LHCN-M2 (cell line): ENCODE results near the gene PSD4. TPM values are rescaled to one million over a fixed set of nuclear protein-coding genes. Genes with fewer than 3 reads are reported as not detected.

Experiments used
- DNase-seq: peaks from one replicate; pipeline ENCODE4 v3.0.0-alpha.2; 2012; ENCODE audit warnings: low read depth
- total RNA-seq: library from RNA; depleted of rRNA; stranded (reverse); fragments of >200 nt; gene quantifications from 2 replicates; pipeline ENCODE4 v1.2.3, GENCODE V29; 2014

The PSD4 gene
- total RNA-seq, 1 experiment from 2014 or later, result 1.0 TPM

DNA sequence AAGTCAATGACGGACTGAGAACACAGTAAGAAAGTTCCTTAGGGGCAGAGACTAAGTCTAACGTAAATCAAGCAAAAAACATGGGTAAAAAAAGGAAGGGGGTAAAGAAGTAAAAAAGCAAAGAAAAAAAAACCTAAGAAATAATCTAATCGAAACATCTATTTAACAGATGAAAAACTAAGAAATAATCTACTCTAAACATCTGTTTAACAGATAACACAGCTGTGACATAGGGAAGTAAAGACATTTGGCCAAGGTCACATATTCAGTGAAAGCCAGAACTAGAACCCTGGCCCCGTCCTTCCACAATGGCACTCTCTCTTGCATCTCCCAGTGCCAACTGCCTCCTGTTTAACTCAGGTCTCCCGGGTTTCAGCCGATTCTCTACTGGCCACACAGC, 48.1 kb downstream of the PSD4 start:
- DNase-seq, result no peak

- no peak for DNase-seq
Measured at GRCh38 chr2:113223813-113224212, 50.0 kb downstream of the PSD4 start.

DNA sequence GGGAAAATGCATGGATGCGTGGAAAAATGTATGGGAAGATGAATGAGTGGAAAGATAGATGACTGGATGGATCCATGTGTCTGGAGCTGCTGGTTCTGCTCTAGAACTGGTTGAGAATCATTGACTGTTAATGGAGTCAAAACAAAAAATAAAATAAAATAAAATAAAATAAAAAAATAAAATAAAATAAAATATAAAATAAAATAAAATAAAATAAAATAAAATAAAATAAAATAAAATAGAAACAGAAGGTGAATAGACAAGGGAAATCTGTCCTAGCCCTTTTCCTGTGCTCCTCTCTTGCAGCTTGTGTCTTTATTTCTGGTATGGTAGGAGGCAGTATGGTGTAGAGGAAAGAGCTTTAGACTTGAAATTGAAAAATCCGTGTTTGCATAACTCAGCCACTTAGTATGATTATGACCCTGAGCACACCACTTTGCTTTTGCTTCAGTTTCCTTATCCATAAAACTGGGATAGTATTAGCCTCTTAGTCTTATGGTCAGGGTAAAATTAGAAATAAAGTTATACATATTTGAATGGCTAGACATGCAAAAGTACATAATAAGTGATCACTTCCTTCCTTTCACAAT, 51.0 kb downstream of the PSD4 start:
- no peak for DNase-seq

DNA sequence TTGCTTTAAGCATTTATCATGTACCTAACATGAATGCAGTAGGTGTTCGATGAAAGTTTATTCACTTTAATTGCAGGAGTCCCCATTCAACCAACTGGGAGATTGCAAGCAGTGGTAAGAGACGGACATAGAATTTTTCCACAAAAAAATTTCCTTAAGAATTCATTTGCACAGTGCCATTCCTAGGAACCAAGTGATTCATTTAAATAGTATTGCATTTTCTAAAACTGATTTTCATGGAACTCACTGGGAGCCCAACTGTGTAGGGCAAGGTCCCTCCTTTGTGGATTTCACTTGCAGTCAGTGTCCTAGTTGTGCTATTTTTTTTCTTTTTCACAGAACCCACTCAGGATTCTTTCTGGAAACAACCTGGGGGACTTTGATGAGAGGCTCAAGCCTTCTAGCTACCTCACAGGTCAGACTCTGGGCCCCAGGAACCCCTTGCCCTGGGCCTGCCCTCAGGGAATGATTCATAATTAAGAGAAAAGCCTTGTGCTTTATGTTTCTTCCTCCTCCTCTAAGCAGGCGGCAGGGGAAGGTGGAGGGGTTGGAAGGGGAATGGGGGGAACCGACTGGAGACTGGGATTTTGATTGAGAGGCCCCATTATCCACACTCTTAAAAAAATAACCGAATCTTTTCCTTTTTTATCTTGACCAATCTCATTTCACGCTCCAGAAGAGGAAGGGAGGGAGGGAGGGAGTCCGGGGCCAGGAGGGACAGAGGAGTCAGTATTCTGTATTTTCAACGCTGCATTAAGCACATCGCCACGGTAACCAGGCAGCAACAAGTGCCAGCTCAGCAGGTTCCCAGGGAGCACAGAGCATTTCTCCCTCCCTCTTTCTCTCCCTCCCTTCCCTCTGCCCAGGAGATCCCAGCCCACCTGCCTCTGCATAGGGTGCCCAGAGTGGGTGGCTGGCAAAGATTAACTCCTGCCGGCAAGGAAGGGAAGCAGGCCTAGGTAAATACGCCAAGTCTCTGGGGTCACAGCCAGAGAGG, 51.8 kb downstream of the PSD4 start:
- DNase-seq, result peak; percentile 41

- DNase-seq, result no peak
Measured at GRCh38 chr2:113226462-113226861, 52.7 kb downstream of the PSD4 start.

GRCh38 chr2:113227290-113227689, 53.5 kb downstream of the PSD4 start:
- no peak for DNase-seq

DNA sequence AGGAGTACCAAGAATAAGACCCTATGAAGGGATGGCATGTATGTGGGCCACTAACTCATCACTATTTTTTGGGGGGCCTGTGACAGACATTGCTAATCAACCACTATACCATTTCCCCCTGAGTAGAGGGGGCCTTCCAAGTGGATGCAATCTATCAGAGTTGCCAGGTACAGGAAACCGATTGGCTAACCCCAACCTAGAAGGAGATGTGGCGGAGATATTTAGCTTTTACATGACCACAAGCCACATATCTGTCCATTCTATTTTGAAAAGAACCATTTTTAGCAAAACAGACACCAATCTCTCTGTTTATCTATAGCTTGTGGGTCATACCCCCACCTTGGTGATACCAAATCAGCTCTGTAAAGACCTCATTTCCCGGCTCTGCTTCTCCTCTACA, 53.9 kb downstream of the PSD4 start:
- no peak for DNase-seq

DNA sequence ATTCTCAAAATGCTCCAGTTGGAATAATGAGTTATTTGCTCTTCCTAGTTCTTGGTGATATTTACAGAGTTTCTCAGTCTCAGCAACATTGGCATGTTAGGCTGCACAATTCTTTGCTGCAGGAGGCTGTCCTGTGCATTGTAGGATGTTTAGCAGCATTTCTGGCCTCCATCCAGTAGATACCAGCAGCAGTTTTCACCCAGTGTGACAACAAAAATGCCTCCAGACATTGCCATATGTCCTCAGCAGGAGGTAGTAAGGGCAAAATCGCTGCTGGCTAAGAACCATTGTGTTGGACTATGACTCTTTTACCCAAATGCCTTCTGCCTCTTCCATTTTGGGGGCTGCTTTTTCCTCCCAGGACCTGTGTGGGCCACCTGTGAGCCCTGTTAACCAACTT, 54.6 kb downstream of the PSD4 start:
- no peak for DNase-seq

GRCh38 chr2:113228991-113229716, 55.4 kb downstream of the PSD4 start:
- DNase-seq, result no peak

GRCh38 chr2:113229795-113230194, 56.0 kb downstream of the PSD4 start:
- DNase-seq, result no peak

DNA sequence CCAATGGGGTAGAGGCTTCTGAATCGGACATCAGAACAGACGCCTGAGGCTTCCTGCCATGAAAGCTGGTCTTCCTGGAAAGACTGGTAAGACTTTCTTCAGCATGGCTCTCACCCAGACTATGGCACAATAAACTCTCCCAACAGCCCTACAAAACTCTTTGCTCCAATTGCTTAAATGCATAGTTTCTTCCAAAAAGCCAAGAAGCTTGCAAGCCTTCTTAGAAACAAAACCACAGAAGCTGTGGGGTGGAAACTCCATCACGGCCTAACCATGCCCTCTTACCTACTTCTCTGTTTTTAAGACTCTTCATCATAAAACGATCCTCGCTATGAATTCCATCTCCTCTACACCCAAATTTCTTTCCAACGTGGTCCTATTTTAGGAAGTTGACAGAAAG, 56.8 kb downstream of the PSD4 start:
- DNase-seq, result no peak

DNA sequence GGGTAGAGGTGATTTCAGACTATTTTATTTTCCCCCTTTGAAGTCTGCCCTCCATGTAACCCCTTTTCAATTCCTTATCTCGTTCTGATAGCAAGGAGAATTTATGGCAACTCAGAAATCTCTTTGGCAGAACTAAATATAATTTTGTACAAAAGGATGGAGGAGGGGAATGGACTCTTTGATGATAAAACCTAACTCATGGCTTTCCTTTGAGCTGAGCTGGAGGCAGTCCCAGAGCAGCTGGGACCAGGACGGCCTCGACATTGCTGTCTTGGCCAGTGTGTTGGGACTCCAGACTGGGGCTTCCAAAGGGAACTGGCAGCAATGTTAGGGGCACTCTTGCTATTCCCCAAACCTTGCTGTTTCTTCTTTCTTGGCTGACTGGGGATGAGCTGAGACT, 57.3 kb downstream of the PSD4 start:
- DNase-seq, result no peak

- no peak for DNase-seq
Measured at GRCh38 chr2:113232123-113232522, 58.4 kb downstream of the PSD4 start.

DNA sequence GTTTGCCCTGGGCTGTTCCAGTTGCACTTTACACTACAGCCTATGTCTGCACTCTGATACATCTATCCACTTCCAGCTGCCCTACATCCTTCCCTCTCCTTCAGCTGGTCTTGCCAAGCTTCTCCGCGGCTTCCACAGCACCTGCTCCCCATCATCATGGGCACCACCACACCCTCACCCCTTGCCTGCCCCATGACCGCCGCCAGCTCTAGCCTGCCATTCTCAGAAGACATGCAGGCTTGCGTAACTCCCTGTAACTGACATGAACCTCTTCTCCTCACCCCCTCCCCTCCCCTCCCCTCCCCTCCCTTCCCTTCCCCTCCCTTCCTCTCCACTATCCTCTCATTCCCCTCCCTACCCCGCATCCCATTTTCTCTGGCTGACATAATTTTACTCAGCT, 59.0 kb downstream of the PSD4 start:
- peak; percentile 83 for DNase-seq

DNA sequence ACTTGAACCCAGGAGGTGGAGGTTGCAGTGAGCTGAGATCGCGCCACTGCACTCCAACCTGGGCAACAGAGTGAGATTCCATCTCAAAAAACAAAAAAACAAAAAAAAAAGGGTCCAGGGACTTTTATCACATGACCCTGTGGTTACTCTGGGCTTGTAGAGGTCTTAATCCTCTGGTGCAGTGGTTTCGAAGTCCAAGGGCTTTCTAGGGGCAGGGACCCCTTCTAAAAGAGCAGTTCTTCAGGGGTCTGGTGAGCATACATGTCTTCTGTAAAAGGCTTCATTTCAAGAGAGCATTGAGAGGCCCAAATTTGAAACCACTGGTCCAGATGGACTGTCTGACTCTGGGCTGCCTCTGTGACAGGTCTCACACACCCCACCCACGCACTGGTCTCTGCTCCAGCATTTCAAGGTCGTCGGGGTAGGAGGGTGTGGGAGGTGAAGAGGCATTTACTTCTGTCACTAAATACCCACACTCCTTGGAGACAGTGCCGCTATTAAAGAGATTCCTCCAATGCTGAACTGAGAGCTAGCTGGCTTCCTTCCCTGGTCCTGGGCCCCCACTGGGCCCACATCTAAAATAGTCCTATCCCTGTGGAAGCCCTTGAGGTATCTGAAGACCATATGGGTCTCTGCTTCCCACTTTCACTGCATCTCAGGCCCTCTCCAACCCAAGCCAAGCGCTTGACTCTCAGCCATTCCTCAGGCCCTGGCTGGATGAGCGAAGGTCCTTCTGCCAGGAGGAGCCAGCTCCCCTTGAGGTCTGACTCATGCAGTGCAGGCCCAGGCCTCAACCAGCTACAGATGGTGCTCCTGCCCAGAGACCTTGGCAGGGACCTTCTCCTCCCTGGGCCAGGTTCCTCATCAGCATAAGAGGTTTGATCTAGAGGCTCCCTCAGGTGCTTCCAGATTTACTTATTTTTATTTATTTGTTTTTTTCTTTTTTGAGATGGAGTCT, 60.1 kb downstream of the PSD4 start:
- DNase-seq, result no peak

DNA sequence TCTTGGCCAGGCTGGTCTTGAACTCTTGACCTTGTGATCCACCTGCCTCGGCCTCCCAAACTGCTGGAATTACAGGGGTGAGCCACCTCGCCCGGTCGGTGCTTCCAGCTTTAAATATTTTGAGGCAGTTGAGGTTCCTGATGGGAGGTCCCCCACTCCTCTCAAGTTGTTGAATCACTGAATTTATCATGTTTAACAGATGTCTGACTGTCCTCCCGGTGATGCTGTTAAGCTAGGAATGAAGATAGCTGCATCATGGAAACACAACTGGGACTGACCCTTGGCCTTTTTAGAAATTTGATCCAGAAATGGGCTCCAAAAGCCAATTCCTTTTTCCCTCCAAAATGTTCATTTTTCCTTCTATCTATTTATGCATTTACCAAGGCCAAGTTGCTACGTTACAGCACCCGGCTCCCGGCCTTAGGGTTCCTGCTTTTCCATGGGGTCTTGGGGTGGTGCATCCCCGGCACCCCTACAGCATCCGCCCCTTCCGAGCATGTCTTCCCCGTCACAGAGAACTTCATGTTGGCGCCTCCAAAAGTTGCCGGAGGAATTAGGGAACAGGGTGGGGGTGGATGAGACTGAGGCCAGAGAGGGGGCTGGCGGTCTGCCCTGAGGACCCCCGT, 61.1 kb downstream of the PSD4 start:
- DNase-seq, result peak; percentile 34

DNA sequence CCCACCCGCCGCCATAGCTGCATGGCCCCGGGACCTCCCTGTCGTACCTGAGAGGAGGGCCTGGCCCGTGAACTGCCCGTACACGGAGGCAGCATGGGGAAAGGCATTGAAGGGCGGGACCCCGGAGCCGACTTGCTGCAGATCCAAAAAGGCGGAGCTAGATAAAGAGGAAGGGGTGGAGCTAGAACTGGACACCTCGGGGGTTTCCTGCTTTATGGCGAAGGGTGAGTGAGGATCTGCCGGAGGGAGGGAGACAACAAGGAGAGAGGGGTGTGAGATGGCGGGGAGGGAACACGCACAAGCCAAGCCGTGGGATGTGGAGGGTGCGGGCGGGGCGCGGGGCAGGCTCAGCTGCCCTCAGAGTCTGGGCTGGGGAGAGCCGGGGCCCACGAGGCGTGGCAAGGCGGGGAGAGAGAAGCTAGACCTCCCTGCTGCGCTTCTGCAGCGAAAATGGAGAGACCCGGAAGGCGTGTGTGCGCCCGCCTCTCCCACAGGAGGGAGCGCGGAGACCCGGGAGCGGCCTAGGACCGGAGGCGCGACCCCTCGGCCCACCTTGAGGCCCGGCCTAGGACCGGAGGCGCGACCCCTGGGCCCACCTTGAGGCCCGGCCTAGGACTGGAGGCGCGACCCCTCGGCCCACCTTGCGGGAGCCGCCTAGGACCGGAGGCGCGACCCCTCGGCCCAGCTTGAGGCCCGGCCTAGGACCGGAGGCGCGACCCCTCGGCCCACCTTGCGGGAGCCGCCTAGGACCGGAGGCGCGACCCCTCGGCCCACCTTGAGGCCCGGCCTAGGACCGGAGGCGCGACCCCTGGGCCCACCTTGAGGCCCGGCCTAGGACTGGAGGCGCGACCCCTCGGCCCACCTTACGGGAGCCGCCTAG, 61.8 kb downstream of the PSD4 start:
- DNase-seq, result peak; percentile 78

DNA sequence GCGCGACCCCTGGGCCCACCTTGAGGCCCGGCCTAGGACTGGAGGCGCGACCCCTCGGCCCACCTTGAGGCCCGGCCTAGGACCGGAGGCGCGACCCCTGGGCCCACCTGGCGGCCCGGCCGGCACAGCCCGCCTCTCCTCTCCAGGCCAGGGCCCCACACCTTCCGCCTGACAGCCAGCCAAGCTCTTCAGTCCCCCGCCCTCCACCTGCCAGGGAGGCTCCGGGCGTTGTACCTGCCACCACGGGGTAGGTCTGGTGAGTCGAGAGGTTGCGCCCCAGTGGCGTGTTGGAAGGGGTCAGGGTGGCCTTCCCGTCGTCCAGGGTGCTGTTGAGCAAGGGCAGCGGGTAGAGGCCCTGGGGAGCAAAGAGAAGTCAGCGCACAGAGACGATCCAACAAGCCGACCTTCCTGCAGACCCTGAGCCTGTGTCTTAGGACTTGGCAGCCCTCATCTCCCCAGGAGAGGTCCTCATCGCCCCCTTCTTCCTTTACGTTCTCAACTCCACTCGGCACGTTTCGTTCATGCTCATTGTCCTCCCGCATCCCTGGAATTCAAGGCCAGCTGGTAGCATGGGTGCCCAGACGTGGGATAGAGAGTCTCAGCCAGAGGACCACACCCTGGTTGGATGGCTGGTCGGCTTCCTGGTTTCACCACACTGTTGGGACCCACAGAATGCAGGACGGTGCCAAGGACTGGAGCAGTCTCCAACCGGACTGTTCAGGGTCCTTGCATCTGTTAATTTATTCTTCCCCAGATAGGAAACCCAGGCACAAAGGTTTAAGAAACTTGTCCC, 62.8 kb downstream of the PSD4 start:
- no peak for DNase-seq

- no peak for DNase-seq
Measured at GRCh38 chr2:113237604-113238160, 63.9 kb downstream of the PSD4 start.
